ENCODE data around the gene ZDHHC14. TPM values are rescaled to one million over a fixed set of nuclear protein-coding genes. Genes with fewer than 3 reads are reported as not detected.
"Not testable (repeated sequence)": the region's sequence is repeated elsewhere in the genome, so short reads cannot be mapped to it uniquely, and the experiment has no call there.

Gene ZDHHC14
- total RNA-seq, 1 donor from 2014 or later: 1.1 TPM

GRCh38 chr6:157563611-157564284, 182.8 kb downstream of the ZDHHC14 start:
- no peak for DNase-seq (ENCODE audit: low read depth)

GRCh38 chr6:157568702-157569101, 187.7 kb downstream of the ZDHHC14 start:
- no peak for DNase-seq (ENCODE audit: low read depth)

- DNase-seq (ENCODE audit: low read depth): no peak
These were observed 188.6 kb downstream of the ZDHHC14 start for GRCh38 chr6:157569543-157569942.

GRCh38 chr6:157570104-157570503, 189.1 kb downstream of the ZDHHC14 start:
- DNase-seq (ENCODE audit: low read depth): no peak

GRCh38 chr6:157570752-157571151, 189.8 kb downstream of the ZDHHC14 start:
- DNase-seq (ENCODE audit: low read depth): no peak

- no peak for DNase-seq (ENCODE audit: low read depth)
These were observed 190.3 kb downstream of the ZDHHC14 start for GRCh38 chr6:157571269-157571668.

- no peak for DNase-seq (ENCODE audit: low read depth)
These were observed 191.0 kb downstream of the ZDHHC14 start for GRCh38 chr6:157571950-157572349.

- no peak for DNase-seq (ENCODE audit: low read depth)
These were observed 193.9 kb downstream of the ZDHHC14 start for GRCh38 chr6:157574851-157575424.

- no peak for DNase-seq (ENCODE audit: low read depth)
These were observed 194.6 kb downstream of the ZDHHC14 start for GRCh38 chr6:157575436-157576145.

GRCh38 chr6:157576991-157577390, 196.0 kb downstream of the ZDHHC14 start:
- DNase-seq (ENCODE audit: low read depth): not testable (repeated sequence)

- DNase-seq (ENCODE audit: low read depth): not testable (repeated sequence)
These were observed 197.5 kb downstream of the ZDHHC14 start for GRCh38 chr6:157578527-157578926.

- no peak for DNase-seq (ENCODE audit: low read depth)
These were observed 198.6 kb downstream of the ZDHHC14 start for GRCh38 chr6:157579467-157580031.

GRCh38 chr6:157584036-157584435, 203.0 kb downstream of the ZDHHC14 start:
- no peak for DNase-seq (ENCODE audit: low read depth)

GRCh38 chr6:157585274-157586087, 204.5 kb downstream of the ZDHHC14 start:
- no peak for DNase-seq (ENCODE audit: low read depth)

GRCh38 chr6:157586088-157586414, 205.1 kb downstream of the ZDHHC14 start:
- no peak for DNase-seq (ENCODE audit: low read depth)

GRCh38 chr6:157586476-157587126, 205.6 kb downstream of the ZDHHC14 start:
- DNase-seq (ENCODE audit: low read depth): no peak

GRCh38 chr6:157587127-157587926, 206.3 kb downstream of the ZDHHC14 start:
- DNase-seq (ENCODE audit: low read depth): no peak

- not testable (repeated sequence) for DNase-seq (ENCODE audit: low read depth)
These were observed 209.7 kb downstream of the ZDHHC14 start for GRCh38 chr6:157590654-157591053.

GRCh38 chr6:157592541-157592940, 211.6 kb downstream of the ZDHHC14 start:
- no peak for DNase-seq (ENCODE audit: low read depth)

- DNase-seq (ENCODE audit: low read depth): no peak
These were observed 212.0 kb downstream of the ZDHHC14 start for GRCh38 chr6:157592980-157593379.
